Liver (tissue), 3 donors: ENCODE measurements around the gene NEUROD1.

Source experiments
- CTCF ChIP-seq: fragments of 150-350 bp; IDR thresholded peaks from 2 replicates; pipeline ENCODE4 v1.5.1; 2017; ENCODE audit warnings: improper control_type of control experiment, low read depth, low read length; ENCODE audit not compliant: missing input control
- JUND ChIP-seq, 2 donors: IDR thresholded peaks; 2 replicates each; pipeline ENCODE4 v1.6.1; 2016; ENCODE audit warnings: antibody characterized with exemption in 2 of 2
- REST ChIP-seq: IDR thresholded peaks from 2 replicates; pipeline ENCODE4 v1.6.1; 2016; ENCODE audit warnings: antibody characterized with exemption, mild to moderate bottlenecking
- TAF1 ChIP-seq: conservative IDR thresholded peaks from 2 replicates; pipeline ENCODE4 v1.6.1; 2016; ENCODE audit warnings: antibody characterized with exemption, mild to moderate bottlenecking
- ZBTB33 ChIP-seq: IDR thresholded peaks from 2 replicates; pipeline ENCODE4 v1.6.1; 2016; ENCODE audit warnings: antibody characterized with exemption
- donor health status: healthy.
- donor health status: healthy.

GRCh38 chr2:181697126-181697525 is 16.8 kb upstream of the NEUROD1 start:
- TF ChIP-seq JUND (IDR thresholded peaks at IDR 0.05) (no peak), CTCF (no peak), TAF1 (no peak), ZBTB33 (no peak), REST (no peak)
